Activated CD4-positive, alpha-beta T cell treated with anti-CD3 and anti-CD28 coated beads, Interleukin-2, amount 50 U/mL, for 24 hours (primary cell): Measurements from ENCODE around the gene RRP15.

ENCODE experiments used
- DNase-seq, 2 donors: peaks; one replicate each; pipeline ENCODE4 v3.0.0-alpha.2; 2020; ENCODE audit warnings: low read depth in 1 of 2, low spot score in 1 of 2

RRP15 gene

DNA sequence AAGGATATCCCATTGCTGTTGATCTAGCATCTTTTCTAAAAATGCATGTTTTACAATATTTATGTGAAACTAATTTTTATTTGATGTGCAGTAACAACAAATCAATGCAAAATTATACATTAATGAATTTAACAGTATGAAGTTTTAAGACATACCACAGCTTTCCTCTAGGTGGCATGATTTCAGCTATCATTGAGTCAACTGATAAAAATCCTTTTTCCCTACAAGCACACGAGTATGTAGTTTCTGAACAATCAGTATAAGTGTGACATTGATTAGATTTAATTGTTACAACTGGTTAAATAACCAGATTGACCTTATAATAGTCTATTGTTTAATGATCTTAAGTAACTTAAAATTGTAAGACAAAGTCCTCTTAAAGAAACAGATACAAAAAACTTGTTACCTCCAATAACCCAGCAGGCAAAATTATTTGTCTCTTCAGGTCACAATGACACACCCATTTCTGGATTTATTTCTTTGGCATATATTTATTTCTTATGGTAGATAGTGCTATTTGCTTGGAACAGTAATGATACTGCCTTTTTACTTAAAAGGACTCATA is 54.3 kb downstream of the RRP15 start:
- no peak for DNase-seq

GRCh38 chr1:218341325-218341724 is 56.2 kb downstream of the RRP15 start:
- DNase-seq: no peak

GRCh38 chr1:218342091-218342490 is 57.0 kb downstream of the RRP15 start:
- no peak for DNase-seq

DNA sequence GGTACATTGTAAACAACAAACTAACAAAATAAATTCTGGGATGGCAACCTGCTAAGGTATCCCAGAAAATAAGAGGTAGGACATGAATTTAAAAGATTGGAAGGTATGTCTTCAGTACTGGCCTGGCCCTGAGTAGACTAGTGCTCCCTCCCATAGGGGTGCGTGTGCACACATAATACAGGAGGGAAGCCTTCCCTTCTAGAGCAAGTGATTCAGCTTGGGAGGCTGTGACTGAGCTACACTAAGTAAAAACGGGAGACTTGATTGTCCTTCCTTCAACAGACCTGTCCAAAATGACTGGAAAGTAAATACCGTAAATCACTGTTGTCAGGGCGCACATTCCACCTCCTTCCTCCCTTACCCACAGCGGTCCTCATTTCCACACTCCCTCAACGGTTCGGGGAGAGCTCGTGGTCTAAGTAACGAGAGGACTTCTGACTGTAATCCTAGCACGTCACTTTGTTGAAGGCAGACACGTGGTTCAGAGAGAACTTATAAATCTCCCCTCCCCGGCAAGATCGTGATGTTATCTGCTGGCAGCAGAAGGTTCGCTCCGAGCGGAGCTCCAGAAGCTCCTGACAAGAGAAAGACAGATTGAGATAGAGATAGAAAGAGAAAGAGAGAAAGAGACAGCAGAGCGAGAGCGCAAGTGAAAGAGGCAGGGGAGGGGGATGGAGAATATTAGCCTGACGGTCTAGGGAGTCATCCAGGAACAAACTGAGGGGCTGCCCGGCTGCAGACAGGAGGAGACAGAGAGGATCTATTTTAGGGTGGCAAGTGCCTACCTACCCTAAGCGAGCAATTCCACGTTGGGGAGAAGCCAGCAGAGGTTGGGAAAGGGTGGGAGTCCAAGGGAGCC is 60.0 kb downstream of the RRP15 start, which contains the start of gene TGFB2:
Gene TGFB2, plus strand, starts transcription at position 523 of the 859 bp plus-strand sequence. CDS start 1,366 bp downstream, outside the sequence.
- DNase-seq: no peak

GRCh38 chr1:218345673-218346390 is 60.7 kb downstream of the RRP15 start:
- DNase-seq: no peak

DNA sequence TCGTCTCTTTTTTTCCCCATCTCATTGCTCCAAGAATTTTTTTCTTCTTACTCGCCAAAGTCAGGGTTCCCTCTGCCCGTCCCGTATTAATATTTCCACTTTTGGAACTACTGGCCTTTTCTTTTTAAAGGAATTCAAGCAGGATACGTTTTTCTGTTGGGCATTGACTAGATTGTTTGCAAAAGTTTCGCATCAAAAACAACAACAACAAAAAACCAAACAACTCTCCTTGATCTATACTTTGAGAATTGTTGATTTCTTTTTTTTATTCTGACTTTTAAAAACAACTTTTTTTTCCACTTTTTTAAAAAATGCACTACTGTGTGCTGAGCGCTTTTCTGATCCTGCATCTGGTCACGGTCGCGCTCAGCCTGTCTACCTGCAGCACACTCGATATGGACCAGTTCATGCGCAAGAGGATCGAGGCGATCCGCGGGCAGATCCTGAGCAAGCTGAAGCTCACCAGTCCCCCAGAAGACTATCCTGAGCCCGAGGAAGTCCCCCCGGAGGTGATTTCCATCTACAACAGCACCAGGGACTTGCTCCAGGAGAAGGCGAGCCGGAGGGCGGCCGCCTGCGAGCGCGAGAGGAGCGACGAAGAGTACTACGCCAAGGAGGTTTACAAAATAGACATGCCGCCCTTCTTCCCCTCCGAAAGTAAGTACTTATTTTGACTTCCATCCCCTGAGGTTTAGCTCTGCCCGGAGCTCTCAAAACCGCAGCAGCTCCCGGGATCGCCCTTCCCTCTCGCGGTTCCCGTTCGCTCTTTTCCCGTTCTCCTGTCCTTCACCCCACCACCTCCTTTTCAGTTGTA is 61.5 kb downstream of the RRP15 start:
- no peak for DNase-seq

DNA sequence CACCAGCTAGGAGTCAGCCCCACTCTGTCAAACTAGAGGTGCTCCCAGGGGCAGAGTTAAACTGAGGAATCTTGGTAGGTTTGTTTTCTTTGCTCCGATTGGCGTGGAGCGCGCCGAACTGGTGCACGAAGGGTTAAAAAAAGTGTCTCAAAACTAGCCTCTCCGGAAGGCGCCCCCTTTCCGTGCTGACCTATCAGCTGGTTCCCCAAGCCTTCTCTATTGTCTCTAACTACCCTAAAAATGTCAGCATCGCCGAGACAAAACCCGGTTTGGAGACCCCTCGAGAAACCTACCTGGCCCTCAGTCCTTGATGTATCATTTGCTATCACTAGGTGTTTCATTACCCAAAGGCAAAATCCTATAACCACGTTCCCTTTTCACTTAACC is 62.2 kb downstream of the RRP15 start:
- DNase-seq: no peak

- DNase-seq: no peak
These were observed 62.9 kb downstream of the RRP15 start for GRCh38 chr1:218347723-218348627.

DNA sequence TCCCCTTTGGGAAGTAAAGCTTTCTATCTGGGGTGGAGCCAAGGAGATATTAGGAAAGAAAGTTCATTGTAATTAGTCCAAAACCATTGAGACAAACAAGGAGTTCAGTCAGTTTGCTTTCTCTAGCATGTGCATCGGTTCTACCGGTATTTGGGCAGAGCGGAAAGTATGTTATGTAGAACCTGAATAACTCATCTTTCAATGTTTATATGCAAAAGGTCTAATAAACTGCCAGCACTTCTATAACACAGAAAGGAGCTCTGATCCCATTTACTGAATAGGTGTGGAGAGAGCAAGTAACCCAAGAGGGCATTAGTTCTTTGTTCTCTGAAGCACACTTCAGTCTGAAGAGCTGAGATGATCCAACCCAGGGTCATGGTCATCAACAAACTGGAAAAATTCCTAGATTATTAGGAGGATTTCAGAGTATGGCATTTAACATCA is 63.6 kb downstream of the RRP15 start:
- no peak for DNase-seq

DNA sequence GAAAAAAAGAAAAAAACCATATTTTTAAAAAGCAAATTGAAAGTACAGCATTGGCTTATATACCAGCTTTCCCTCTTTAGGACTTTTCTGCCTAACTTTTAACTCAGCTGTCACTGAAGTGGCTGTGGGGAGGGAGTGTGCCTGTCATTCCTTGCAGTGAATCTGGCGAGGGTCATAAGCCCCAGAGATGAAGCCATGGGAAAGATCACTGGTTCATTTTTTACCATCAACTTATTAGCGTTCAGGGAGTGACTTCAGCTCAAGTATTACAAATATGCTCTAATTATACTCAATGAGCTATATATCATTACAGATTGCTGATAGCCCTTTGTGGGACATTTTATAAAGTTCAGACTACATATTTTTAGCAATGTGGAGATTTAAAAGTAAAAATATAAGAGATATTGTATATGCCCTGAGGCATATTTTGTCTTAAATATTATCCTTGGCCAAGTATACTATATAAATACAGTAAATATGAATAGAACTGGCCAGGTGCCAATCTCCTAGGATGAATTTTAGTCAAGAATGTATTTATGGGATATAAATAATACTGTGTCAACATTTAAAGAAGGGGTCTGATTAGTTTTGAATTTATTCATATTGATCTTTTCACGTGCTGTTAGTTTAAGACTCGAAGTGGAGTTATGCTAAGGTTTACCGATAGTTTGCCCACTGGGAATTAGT is 64.4 kb downstream of the RRP15 start:
- DNase-seq: no peak

- no peak for DNase-seq
These were observed 65.0 kb downstream of the RRP15 start for GRCh38 chr1:218350035-218350525.

GRCh38 chr1:218350801-218351266 is 65.7 kb downstream of the RRP15 start:
- DNase-seq: no peak

DNA sequence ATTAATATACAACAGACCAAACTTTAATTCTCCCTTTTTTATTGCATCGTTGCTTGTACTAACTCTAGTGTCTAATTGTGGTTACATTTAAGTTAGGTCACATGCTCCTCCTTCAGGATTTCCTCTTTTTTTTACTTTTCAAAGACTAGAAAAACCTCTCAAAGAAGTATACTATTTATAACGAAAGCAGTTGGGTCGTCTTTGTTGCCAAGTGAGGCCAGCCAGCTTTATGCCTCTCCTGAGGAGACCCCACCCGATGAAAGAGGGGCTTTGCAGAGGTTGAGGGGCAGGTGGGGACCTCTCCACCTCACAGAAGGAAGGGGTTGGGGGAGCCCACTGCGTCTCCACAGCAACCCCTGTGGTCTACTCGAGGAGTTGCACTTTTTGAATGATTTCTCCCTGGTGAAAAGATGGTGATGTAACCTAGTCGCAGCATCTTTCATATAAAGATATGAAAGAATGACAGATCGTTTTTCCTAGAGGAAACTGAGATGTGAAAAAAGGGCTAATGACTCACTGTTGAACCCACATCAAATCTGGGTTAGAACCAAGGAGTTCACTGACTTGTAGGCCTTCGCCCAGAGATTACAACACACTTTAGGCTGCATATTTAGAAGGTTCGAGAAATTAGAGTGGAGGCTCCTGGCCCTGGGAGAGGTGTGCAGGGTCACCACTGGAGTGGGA is 66.4 kb downstream of the RRP15 start:
- DNase-seq: peak in 1 of 2 donors; percentile 23

- DNase-seq: no peak
These were observed 67.0 kb downstream of the RRP15 start for GRCh38 chr1:218352075-218352438.

DNA sequence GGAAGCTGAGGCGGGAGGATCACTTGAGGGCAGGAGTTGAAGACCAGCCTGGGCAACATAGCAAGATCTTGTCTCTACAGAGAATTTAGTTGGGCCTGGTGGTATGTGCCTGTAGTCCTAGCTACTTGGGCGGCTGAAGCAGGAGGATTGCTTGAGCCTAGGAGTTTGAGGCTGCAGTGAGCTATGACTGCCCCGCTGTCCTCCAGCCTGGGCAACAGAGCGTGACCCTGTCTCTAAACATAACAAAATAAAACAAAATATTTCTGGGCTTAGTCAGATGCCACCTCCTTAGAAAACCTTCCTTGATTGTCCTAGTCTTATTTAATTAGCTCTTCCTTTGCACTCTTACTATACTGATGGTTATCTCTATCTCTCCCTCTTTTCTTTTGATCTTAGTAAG is 68.6 kb downstream of the RRP15 start:
- DNase-seq: no peak

DNA sequence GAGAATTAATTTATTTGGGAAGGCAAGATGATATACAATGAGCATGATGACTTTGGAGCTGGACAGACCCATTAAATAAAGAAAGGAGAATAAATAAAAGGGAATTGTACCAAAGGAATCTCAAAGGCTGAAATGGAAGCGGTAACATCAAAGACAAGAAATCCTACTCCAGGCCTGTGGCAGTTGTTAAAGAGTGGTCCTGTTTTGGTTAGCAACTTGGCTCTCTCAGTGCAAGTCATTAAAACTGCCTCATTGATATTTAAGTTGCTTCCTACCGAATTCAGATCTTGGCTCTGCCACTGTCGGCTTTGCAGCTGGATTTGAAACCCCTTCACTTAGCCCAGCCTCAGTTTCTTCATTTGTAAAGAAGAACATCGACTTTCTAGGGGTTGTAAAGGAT is 70.2 kb downstream of the RRP15 start:
- DNase-seq: no peak

GRCh38 chr1:218357211-218357892 is 72.3 kb downstream of the RRP15 start:
- no peak for DNase-seq

- DNase-seq: no peak
These were observed 72.8 kb downstream of the RRP15 start for GRCh38 chr1:218357893-218358232.
